Right lobe of liver (tissue), 6 donors: ENCODE measurements around the gene HIVEP2. TPM values are rescaled to one million over a fixed set of nuclear protein-coding genes. Genes with fewer than 3 reads are reported as not detected.

ENCODE experiments used
- ATAC-seq, 4 donors: fragments of 200-7000 bp; cut with Tn5 transposase; one replicate each; pipeline ENCODE4 v1.9.1; 2020; ENCODE audit warnings: mild to moderate bottlenecking in 4 of 4, moderate library complexity in 4 of 4
- DNase-seq, 3 donors: peaks; one replicate each; pipeline ENCODE4 v3.0.0-alpha.2; 2020
- H3K27ac ChIP-seq, 3 donors: fragments of 200-600 bp; one replicate each; pipeline ENCODE4 v1.8.0; 2022
- H3K27me3 ChIP-seq, 2 donors: fragments of 200-600 bp; one replicate each; pipeline ENCODE4 v1.8.0; 2022
- H3K36me3 ChIP-seq, 4 donors: fragments of 200-600 bp; sonication (generic) in 1 of 4; one replicate each; pipeline versions ENCODE4 v1.5.1 to v1.8.0; 2017 to 2022; ENCODE audit warnings: control low read depth in 1 of 4
- H3K4me1 ChIP-seq, 4 donors: fragments of 200-600 bp; sonication (generic) in 1 of 4; one replicate each; pipeline versions ENCODE4 v1.5.1 to v1.8.0; 2017 to 2022; ENCODE audit warnings: control low read depth in 1 of 4
- H3K4me3 ChIP-seq, 3 donors: fragments of 200-600 bp; one replicate each; pipeline ENCODE4 v1.8.0; 2022
- H3K9me3 ChIP-seq, 4 donors: fragments of 200-600 bp; sonication (generic) in 1 of 4; one replicate each; pipeline versions ENCODE4 v1.5.1 to v1.8.0; 2017 to 2022; ENCODE audit warnings: control low read depth in 1 of 4
- CTCF ChIP-seq, 4 donors: fragments of 200-600 bp in 3 of 4; fragments of 450-650 bp in 1 of 4; IDR thresholded peaks; one replicate each; pipeline versions ENCODE4 v1.5.1 to v1.8.0; 2016 to 2022; ENCODE audit warnings: antibody characterized with exemption in 4 of 4, mild to moderate bottlenecking in 2 of 4
- POLR2A ChIP-seq: fragments of 450-650 bp; IDR thresholded peaks from one replicate; pipeline ENCODE4 v1.6.1; 2017; ENCODE audit warnings: antibody characterized with exemption, mild to moderate bottlenecking
- WGBS: methylation state at CpG from one replicate; pipeline ENCODE4 v1.1.6; 2018; ENCODE audit warnings: low coverage, low lambda C conversion rate; ENCODE audit not compliant: insufficient coverage; ENCODE audit errors: missing lambda C conversion rate; 5-methylcytosine and 5-hydroxymethylcytosine counted together
- intact Hi-C, 2 donors: fragments of 100-400 bp; cut with DNase I; formaldehyde crosslinking; loops; one replicate each; pipeline versions ENCODE4 v1.11.2 to v1.14.1; 2022
- total RNA-seq, 6 experiments: library from RNA; depleted of rRNA in 2 of 6; stranded (reverse); fragments of >200 nt in 2 of 6; fragmentation: NEBNext Ultra II Directional in 3 of 6; extraction: Animal tissue kit (Norgen Biotek cat#: 25700) in 3 of 6; gene quantifications; one replicate each; pipeline versions ENCODE4 v1.1.0 to v1.2.4, GENCODE V29; 2016 to 2023
- donor health status: DM: no; HTN: yes; CAD: no.
- donor health status: DM: no; HTN: no; CAD: no.
- donor health status: DM: no; HTN: no; CAD: no.
- donor health status: DM: no; HTN: yes; CAD: no.
- donor health status: DM: no; HTN: yes; CAD: no.

HIVEP2 gene
- total RNA-seq, 6 experiments from 2014 or later: 3.0 to 8.9 (median 5.1) TPM

- H3K4me3 ChIP-seq: peak overlapping the region; percentile 66 to 84 (median 68)
- WGBS: under 1% methylated on average over 19 of the region's 54 CpGs
- ATAC-seq (peak; percentile 9 to 32 (median 20)), DNase-seq (peak; percentile 81 to 88 (median 85))
- peak overlapping the region; percentile 88 to 100 (median 90) for H3K27ac ChIP-seq
- peaks cover 0 to 19% (median 6%) of the 10 kb centered on the region in 4 donors for H3K4me1 ChIP-seq
- H3K36me3 ChIP-seq: no peaks in the 10 kb centered on the region
- intact Hi-C loops: no loop called here
- TF ChIP-seq POLR2A: peak; percentile 87
- no peak for TF ChIP-seq CTCF (IDR thresholded peaks at IDR 0.05)
- H3K27me3 ChIP-seq: no peaks in the 10 kb centered on the region
- no peaks in the 10 kb centered on the region for H3K9me3 ChIP-seq
Observed at GRCh38 chr6:142944124-142945048, 590 bp downstream of the HIVEP2 start.

- Histone ChIP-seq H3K36me3 (no peaks in the 10 kb centered on the region), H3K9me3 (no peaks in the 10 kb centered on the region), H3K27ac (peak overlapping the region; percentile 65 to 100 (median 76)), H3K4me3 (peak overlapping the region; percentile 6 to 84 (median 16)), H3K4me1 (peaks cover 0 to 26% (median 6%) of the 10 kb centered on the region in 4 donors), H3K27me3 (no peaks in the 10 kb centered on the region)
- DNase-seq (peak in 1 of 3 donors; percentile 55), ATAC-seq (no peak)
- intact Hi-C loops: no loop called here
- TF ChIP-seq POLR2A (peak; percentile 34), CTCF (IDR thresholded peaks at IDR 0.05) (no peak)
- WGBS: 29% methylated on average over 8 of the region's 8 CpGs
Observed at GRCh38 chr6:142943711-142944123, 1.3 kb downstream of the HIVEP2 start.

- ATAC-seq (no peak), DNase-seq (no peak)
- WGBS: 41% methylated on average over 3 of the region's 3 CpGs
- H3K27me3 ChIP-seq: no peaks in the 10 kb centered on the region
- H3K36me3 ChIP-seq: no peaks in the 10 kb centered on the region
- TF ChIP-seq POLR2A (no peak), CTCF (IDR thresholded peaks at IDR 0.05) (peak; percentile 42 to 62 (median 54))
- no peak overlapping the region for H3K4me3 ChIP-seq
- intact Hi-C loops: no loop called here
- H3K9me3 ChIP-seq: no peaks in the 10 kb centered on the region
- peaks cover 0 to 30% (median 6%) of the 10 kb centered on the region in 4 donors for H3K4me1 ChIP-seq
- peak overlapping the region; percentile 13 to 100 (median 76) for H3K27ac ChIP-seq
Observed at GRCh38 chr6:142942805-142943227, 2.2 kb downstream of the HIVEP2 start.

GRCh38 chr6:142942238-142942637 is 2.7 kb downstream of the HIVEP2 start:
- no peak overlapping the region for H3K27ac ChIP-seq
- ATAC-seq: no peak
- no peak for TF ChIP-seq POLR2A
- TF ChIP-seq CTCF (IDR thresholded peaks at IDR 0.05): no peak
- no peak for DNase-seq
- no peaks in the 10 kb centered on the region for H3K9me3 ChIP-seq
- no peaks in the 10 kb centered on the region for H3K27me3 ChIP-seq
- H3K36me3 ChIP-seq: no peaks in the 10 kb centered on the region
- 67% methylated on average over 1 of the region's 1 CpG for WGBS
- H3K4me1 ChIP-seq: peaks cover 0 to 30% (median 6%) of the 10 kb centered on the region in 4 donors
- no peak overlapping the region for H3K4me3 ChIP-seq
- intact Hi-C loops: no loop called here
